HG03565 (cell line): ENCODE measurements around the gene VPS8.
"Not testable (repeated sequence)": the region's sequence is repeated elsewhere in the genome, so short reads cannot be mapped to it uniquely, and the experiment has no call there.

Experiments
- ATAC-seq: cut with Tn5 transposase; IDR thresholded peaks from one replicate; pipeline ENCODE4 v1.9.1; 2021; ENCODE audit warnings: mild to moderate bottlenecking, moderate library complexity; ENCODE audit not compliant: unreplicated experiment

Gene VPS8

GRCh38 chr3:184965639-184966430 lies 153.9 kb downstream of the VPS8 start:
- ATAC-seq: no peak

- ATAC-seq: no peak
Observed at GRCh38 chr3:184968115-184968514, 156.1 kb downstream of the VPS8 start.

GRCh38 chr3:184970186-184970585 lies 158.2 kb downstream of the VPS8 start:
- ATAC-seq: no peak

GRCh38 chr3:184977796-184978195 lies 165.8 kb downstream of the VPS8 start:
- no peak for ATAC-seq

- ATAC-seq: no peak
Observed at GRCh38 chr3:184981071-184981470, 169.1 kb downstream of the VPS8 start.

GRCh38 chr3:184982076-184982475 lies 170.1 kb downstream of the VPS8 start:
- ATAC-seq: no peak

- ATAC-seq: no peak
Observed at GRCh38 chr3:184985586-184985985, 173.6 kb downstream of the VPS8 start.

GRCh38 chr3:184986366-184986889 lies 174.5 kb downstream of the VPS8 start:
- no peak for ATAC-seq

- ATAC-seq: no peak
Observed at GRCh38 chr3:184993394-184993793, 181.4 kb downstream of the VPS8 start.

GRCh38 chr3:185003876-185004275 lies 191.9 kb downstream of the VPS8 start:
- ATAC-seq: not testable (repeated sequence)

- ATAC-seq: no peak
Observed at GRCh38 chr3:185009650-185010049, 197.7 kb downstream of the VPS8 start.

- ATAC-seq: not testable (repeated sequence)
Observed at GRCh38 chr3:185017584-185017983, 205.6 kb downstream of the VPS8 start.

GRCh38 chr3:185017996-185018395 lies 206.0 kb downstream of the VPS8 start:
- ATAC-seq: not testable (repeated sequence)

GRCh38 chr3:185021256-185021655 lies 209.3 kb downstream of the VPS8 start:
- ATAC-seq: no peak

- ATAC-seq: no peak
Observed at GRCh38 chr3:185024406-185024805, 212.4 kb downstream of the VPS8 start.

- no peak for ATAC-seq
Observed at GRCh38 chr3:185024966-185025365, 213.0 kb downstream of the VPS8 start.

GRCh38 chr3:185028121-185028520 lies 216.2 kb downstream of the VPS8 start:
- no peak for ATAC-seq

GRCh38 chr3:185029086-185029485 lies 217.1 kb downstream of the VPS8 start:
- ATAC-seq: no peak

- ATAC-seq: no peak
Observed at GRCh38 chr3:185030399-185030798, 218.4 kb downstream of the VPS8 start.

GRCh38 chr3:185030951-185031350 lies 219.0 kb downstream of the VPS8 start:
- ATAC-seq: no peak

- ATAC-seq: no peak
Observed at GRCh38 chr3:185037801-185038200, 225.8 kb downstream of the VPS8 start.

- ATAC-seq: no peak
Observed at GRCh38 chr3:185040425-185040824, 228.5 kb downstream of the VPS8 start.

- no peak for ATAC-seq
Observed at GRCh38 chr3:185041540-185041939, 229.6 kb downstream of the VPS8 start.
